H9 (cell line): Measurements from ENCODE around the gene TNIP2. TPM values are rescaled to one million over a fixed set of nuclear protein-coding genes. Genes with fewer than 3 reads are reported as not detected.

Experiments used
- DNase-seq: peaks from one replicate; pipeline ENCODE4 v3.0.0-alpha.2; 2017
- H2AFZ ChIP-seq: one replicate; pipeline ENCODE4 v1.6.1; 2013; ENCODE audit warnings: mild to moderate bottlenecking, low read length, control low read depth, moderate library complexity
- H2AK5ac ChIP-seq: 2 replicates; pipeline ENCODE4 v1.6.1; 2013; ENCODE audit warnings: low read length, control low read depth, mixed read lengths; ENCODE audit not compliant: insufficient read length
- H2BK120ac ChIP-seq: one replicate; pipeline ENCODE4 v1.6.1; 2013; ENCODE audit warnings: low read depth, mild to moderate bottlenecking, low read length, control low read depth, inconsistent platforms; ENCODE audit not compliant: poor library complexity, severe bottlenecking
- H2BK12ac ChIP-seq: 2 replicates; pipeline ENCODE4 v1.6.1; 2013; ENCODE audit warnings: low read length, control low read depth, mixed read lengths, low read depth; ENCODE audit not compliant: insufficient read length
- H2BK15ac ChIP-seq: 2 replicates; pipeline ENCODE4 v1.6.1; 2013; ENCODE audit warnings: low read depth, low read length, control low read depth
- H2BK20ac ChIP-seq: one replicate; pipeline ENCODE4 v1.6.1; 2013; ENCODE audit warnings: low read depth, mild to moderate bottlenecking, low read length, control low read depth, inconsistent platforms; ENCODE audit not compliant: poor library complexity, severe bottlenecking
- H2BK5ac ChIP-seq: 2 replicates; pipeline ENCODE4 v1.6.1; 2013; ENCODE audit warnings: low read length, control low read depth, mixed read lengths; ENCODE audit not compliant: insufficient read length
- H3K14ac ChIP-seq: 2 replicates; pipeline ENCODE4 v1.6.1; 2013; ENCODE audit warnings: low read length, control low read depth; ENCODE audit not compliant: insufficient read depth
- H3K18ac ChIP-seq: 2 replicates; pipeline ENCODE4 v1.6.1; 2013; ENCODE audit warnings: low read depth, mild to moderate bottlenecking, mixed read lengths, low read length, control low read depth; ENCODE audit not compliant: insufficient read length
- H3K23ac ChIP-seq: 2 replicates; pipeline ENCODE4 v1.6.1; 2013; ENCODE audit warnings: low read length, control low read depth, mixed read lengths, low read depth; ENCODE audit not compliant: insufficient read length
- H3K23me2 ChIP-seq: 2 replicates; pipeline ENCODE4 v1.6.1; 2013; ENCODE audit warnings: low read depth, mild to moderate bottlenecking, mixed read lengths, low read length, control low read depth; ENCODE audit not compliant: insufficient read length, poor library complexity, severe bottlenecking
- H3K27ac ChIP-seq: 2 replicates; pipeline ENCODE4 v1.5.1; 2013; ENCODE audit warnings: low read length, control low read depth, mixed read lengths, low read depth; ENCODE audit not compliant: insufficient read length
- H3K27me3 ChIP-seq: 2 replicates; pipeline ENCODE4 v1.6.1; 2013; ENCODE audit warnings: low read length, control low read depth, inconsistent platforms; ENCODE audit not compliant: insufficient read depth
- H3K4ac ChIP-seq: 2 replicates; pipeline ENCODE4 v1.6.1; 2013; ENCODE audit warnings: low read depth, mild to moderate bottlenecking, control low read depth, inconsistent platforms, low read length, moderate library complexity
- H3K4me1 ChIP-seq: 2 replicates; pipeline ENCODE4 v1.6.1; 2013; ENCODE audit warnings: low read length, control low read depth, inconsistent platforms; ENCODE audit not compliant: insufficient read depth
- H3K4me2 ChIP-seq: 2 replicates; pipeline ENCODE4 v1.6.1; 2013; ENCODE audit warnings: low read length, control low read depth, mixed read lengths; ENCODE audit not compliant: insufficient read length, insufficient read depth
- H3K56ac ChIP-seq: 2 replicates; pipeline ENCODE4 v1.6.1; 2013; ENCODE audit warnings: low read depth, mild to moderate bottlenecking, mixed read lengths, low read length, control low read depth; ENCODE audit not compliant: insufficient read length
- H3K79me1 ChIP-seq: 2 replicates; pipeline ENCODE4 v1.6.1; 2013; ENCODE audit warnings: low read depth, mild to moderate bottlenecking, moderate library complexity, low read length, control low read depth, inconsistent platforms; ENCODE audit not compliant: insufficient read depth, poor library complexity, severe bottlenecking
- H3K79me2 ChIP-seq: 2 replicates; pipeline ENCODE4 v1.6.1; 2013; ENCODE audit warnings: low read length, control low read depth, inconsistent platforms; ENCODE audit not compliant: insufficient read depth
- H3K9ac ChIP-seq: 2 replicates; pipeline ENCODE4 v1.6.1; 2013; ENCODE audit warnings: low read length, control low read depth, mixed read lengths; ENCODE audit not compliant: insufficient read length; ENCODE audit errors: extremely low read depth
- H3K9me3 ChIP-seq: one replicate; pipeline ENCODE4 v1.6.1; 2013; ENCODE audit warnings: low read depth, low read length, inconsistent platforms; ENCODE audit not compliant: control insufficient read depth
- H3T11ph ChIP-seq: one replicate; pipeline ENCODE4 v1.6.1; 2013; ENCODE audit warnings: mild to moderate bottlenecking, low read length, control low read depth, inconsistent platforms
- H4K20me1 ChIP-seq: one replicate; pipeline ENCODE4 v1.6.1; 2013; ENCODE audit not compliant: control insufficient read depth, insufficient read length, insufficient read depth
- H4K5ac ChIP-seq: 2 replicates; pipeline ENCODE4 v1.6.1; 2013; ENCODE audit warnings: low read depth, mild to moderate bottlenecking, mixed read lengths, low read length, control low read depth; ENCODE audit not compliant: insufficient read length
- H4K8ac ChIP-seq: replicated peaks from 2 replicates; pipeline ENCODE4 v1.6.1; 2013; ENCODE audit warnings: low read length, control low read depth, mixed read lengths, low read depth; ENCODE audit not compliant: insufficient read length
- H4K91ac ChIP-seq: 2 replicates; pipeline ENCODE4 v1.6.1; 2013; ENCODE audit warnings: low read depth, mild to moderate bottlenecking, moderate library complexity, mixed read lengths, low read length, control low read depth; ENCODE audit not compliant: insufficient read length
- H3K27ac Mint-ChIP-seq, 3 experiments: 2 replicates in 2 of 3; 3 replicates in 1 of 3; pipeline ENCODE4 v1.8.0; 2020 to 2021; ENCODE audit warnings: mixed read lengths in 3 of 3, mild to moderate bottlenecking in 1 of 3, moderate library complexity in 1 of 3
- H3K27me3 Mint-ChIP-seq: 2 replicates; pipeline ENCODE4 v1.8.0; 2021; ENCODE audit warnings: low read depth, mild to moderate bottlenecking, moderate library complexity, mixed read lengths
- H3K36me3 Mint-ChIP-seq, 3 experiments: 2 replicates in 2 of 3; 3 replicates in 1 of 3; pipeline ENCODE4 v1.8.0; 2020 to 2021; ENCODE audit warnings: low read depth in 3 of 3, mixed read lengths in 3 of 3; ENCODE audit not compliant: insufficient read depth in 1 of 3
- H3K4me1 Mint-ChIP-seq, 2 experiments: 2 replicates each; pipeline ENCODE4 v1.8.0; 2020; ENCODE audit warnings: mixed read lengths in 2 of 2
- H3K4me3 Mint-ChIP-seq, 2 experiments: 2 replicates in 1 of 2; 3 replicates in 1 of 2; pipeline ENCODE4 v1.8.0; 2020 to 2021; ENCODE audit warnings: mild to moderate bottlenecking in 2 of 2, mixed read lengths in 2 of 2, moderate library complexity in 1 of 2
- H3K9me3 Mint-ChIP-seq, 2 experiments: 2 replicates in 1 of 2; 3 replicates in 1 of 2; pipeline ENCODE4 v1.8.0; 2020; ENCODE audit warnings: mild to moderate bottlenecking in 2 of 2, mixed read lengths in 2 of 2, moderate library complexity in 1 of 2
- CTCF ChIP-seq: fragments of 200-600 bp; sonication (generic); conservative IDR thresholded peaks from 3 replicates; pipeline ENCODE4 v1.8.0; 2021; ENCODE audit warnings: antibody characterized with exemption, mild to moderate bottlenecking
- WGBS: extraction: QIAGEN DNeasy Blood & Tissue Kit; methylation state at CpG from one replicate; pipeline ENCODE4 v1.1.7; 2013; ENCODE audit warnings: missing lambda C conversion rate, low lambda C conversion rate, mixed read lengths; ENCODE audit not compliant: insufficient read length; ENCODE audit errors: extremely low coverage; 5-methylcytosine and 5-hydroxymethylcytosine counted together
- total RNA-seq: library from RNA; stranded (reverse); gene quantifications from 2 replicates; pipeline ENCODE4 v1.2.1, GENCODE V29; 2021

TNIP2 gene
- total RNA-seq, 1 experiment from 2014 or later = 44.7 TPM

GRCh38 chr4:2799971-2800690 lies 44.0 kb upstream of the TNIP2 start:
- Histone ChIP-seq H3T11ph (no peak overlapping the region), H2BK120ac (no peak overlapping the region), H3K79me1 (no peaks in the 10 kb centered on the region), H3K18ac (no peak overlapping the region), H4K91ac (no peak overlapping the region), H4K20me1 (no peaks in the 10 kb centered on the region), H2BK5ac (no peak overlapping the region), H3K14ac (no peak overlapping the region; the same call in 1 of the 2 replicates), H3K4me2 (no peak overlapping the region), H2BK20ac (no peak overlapping the region), H2AK5ac (no peak overlapping the region), H4K8ac (no peak overlapping the region), H3K56ac (no peak overlapping the region), H2AFZ (no peak overlapping the region), H3K23ac (no peak overlapping the region), H3K27me3 (no peaks in the 10 kb centered on the region), H4K5ac (no peak overlapping the region), H3K9ac (no peak overlapping the region), H2BK15ac (no peak overlapping the region), H2BK12ac (no peak overlapping the region), H3K4me1 (no peaks in the 10 kb centered on the region), H3K23me2 (no peaks in the 10 kb centered on the region), H3K9me3 (no peaks in the 10 kb centered on the region), H3K27ac (no peak overlapping the region), H3K4ac (no peak overlapping the region), H3K79me2 (no peaks in the 10 kb centered on the region)
- no peak for DNase-seq
- H3K9me3 Mint-ChIP-seq = no peaks in the 10 kb centered on the region
- no peak overlapping the region for H3K4me3 Mint-ChIP-seq
- peaks cover 8 to 23% of the 10 kb centered on the region in 2 experiments for H3K4me1 Mint-ChIP-seq
- no peak overlapping the region for H3K27ac Mint-ChIP-seq
- H3K36me3 Mint-ChIP-seq = 0 out of 7 replicates have a peak, but pooled peaks cover 0 to 2% (median 0%) of the 10 kb centered on the region in 3 experiments
- no CpG with 5 or more reads among the region's 23 CpGs for WGBS
- 0 out of 2 replicates have a peak, but pooled peaks cover 2% of the 10 kb centered on the region for H3K27me3 Mint-ChIP-seq
- no peak for TF ChIP-seq CTCF
